Subcutaneous adipose tissue (tissue), 4 donors: ENCODE measurements around the gene CDT1. TPM values are rescaled to one million over a fixed set of nuclear protein-coding genes. Genes with fewer than 3 reads are reported as not detected.

Experiments
- total RNA-seq, 4 donors: library from RNA; depleted of rRNA; stranded (reverse); fragments of >200 nt; gene quantifications; one replicate each; pipeline ENCODE4 v1.1.0, GENCODE V29; 2016
- TF ChIP-seq, protein P1 (sequence below): fragments of 450-650 bp; IDR thresholded peaks from one replicate; pipeline ENCODE4 v1.5.1; 2016; ENCODE audit warnings: low read depth, mild to moderate bottlenecking, control low read depth, antibody characterized with exemption, moderate library complexity

Gene CDT1
- total RNA-seq, 4 donors from 2014 or later, result 1.1 to 2.0 TPM; not detected in 2

GRCh38 chr16:88806491-88807111 lies 3.0 kb downstream of the CDT1 start:
- TF ChIP-seq, protein P1, sequence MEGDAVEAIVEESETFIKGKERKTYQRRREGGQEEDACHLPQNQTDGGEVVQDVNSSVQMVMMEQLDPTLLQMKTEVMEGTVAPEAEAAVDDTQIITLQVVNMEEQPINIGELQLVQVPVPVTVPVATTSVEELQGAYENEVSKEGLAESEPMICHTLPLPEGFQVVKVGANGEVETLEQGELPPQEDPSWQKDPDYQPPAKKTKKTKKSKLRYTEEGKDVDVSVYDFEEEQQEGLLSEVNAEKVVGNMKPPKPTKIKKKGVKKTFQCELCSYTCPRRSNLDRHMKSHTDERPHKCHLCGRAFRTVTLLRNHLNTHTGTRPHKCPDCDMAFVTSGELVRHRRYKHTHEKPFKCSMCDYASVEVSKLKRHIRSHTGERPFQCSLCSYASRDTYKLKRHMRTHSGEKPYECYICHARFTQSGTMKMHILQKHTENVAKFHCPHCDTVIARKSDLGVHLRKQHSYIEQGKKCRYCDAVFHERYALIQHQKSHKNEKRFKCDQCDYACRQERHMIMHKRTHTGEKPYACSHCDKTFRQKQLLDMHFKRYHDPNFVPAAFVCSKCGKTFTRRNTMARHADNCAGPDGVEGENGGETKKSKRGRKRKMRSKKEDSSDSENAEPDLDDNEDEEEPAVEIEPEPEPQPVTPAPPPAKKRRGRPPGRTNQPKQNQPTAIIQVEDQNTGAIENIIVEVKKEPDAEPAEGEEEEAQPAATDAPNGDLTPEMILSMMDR, result no peak

- TF ChIP-seq, protein P1, result no peak
These were observed 3.6 kb downstream of the CDT1 start for GRCh38 chr16:88807142-88807625.

DNA sequence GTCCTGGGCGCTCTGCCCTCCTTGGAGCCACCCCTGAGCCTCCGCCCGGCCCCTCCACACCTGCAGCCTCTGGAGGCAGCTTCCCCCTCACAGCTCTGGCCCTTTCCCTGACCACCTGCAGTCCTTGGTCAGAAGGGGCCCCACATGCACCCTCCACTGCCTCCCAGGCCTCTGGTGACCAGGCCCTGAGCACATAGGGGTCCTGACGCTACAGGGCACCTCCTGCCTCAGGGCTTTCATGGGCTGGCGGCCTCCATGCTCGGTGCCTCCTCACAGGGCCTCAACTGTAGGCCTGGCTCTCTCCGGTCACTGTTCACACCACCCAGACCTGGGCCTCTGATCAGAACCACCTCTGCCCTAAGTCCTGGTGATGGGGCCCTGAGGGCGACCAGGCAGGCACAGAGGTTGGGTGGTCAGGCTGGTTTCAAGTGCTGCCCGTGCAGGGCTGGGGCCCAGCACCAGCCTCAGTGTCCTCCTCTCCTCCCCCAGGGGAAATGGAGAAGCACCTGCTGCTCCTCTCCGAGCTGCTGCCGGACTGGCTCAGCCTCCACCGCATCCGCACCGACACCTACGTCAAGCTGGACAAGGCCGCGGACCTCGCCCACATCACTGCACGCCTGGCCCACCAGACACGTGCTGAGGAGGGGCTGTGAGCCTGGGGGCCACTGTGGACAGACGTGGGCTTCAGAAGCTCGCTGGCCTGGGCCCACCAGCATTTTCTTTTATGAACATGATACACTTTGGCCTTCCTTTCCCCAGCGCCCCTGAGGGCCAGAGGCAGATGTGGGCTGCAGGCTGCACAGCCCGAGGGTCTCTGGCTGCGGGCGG lies 4.3 kb downstream of the CDT1 start:
- TF ChIP-seq, protein P1, result no peak

DNA sequence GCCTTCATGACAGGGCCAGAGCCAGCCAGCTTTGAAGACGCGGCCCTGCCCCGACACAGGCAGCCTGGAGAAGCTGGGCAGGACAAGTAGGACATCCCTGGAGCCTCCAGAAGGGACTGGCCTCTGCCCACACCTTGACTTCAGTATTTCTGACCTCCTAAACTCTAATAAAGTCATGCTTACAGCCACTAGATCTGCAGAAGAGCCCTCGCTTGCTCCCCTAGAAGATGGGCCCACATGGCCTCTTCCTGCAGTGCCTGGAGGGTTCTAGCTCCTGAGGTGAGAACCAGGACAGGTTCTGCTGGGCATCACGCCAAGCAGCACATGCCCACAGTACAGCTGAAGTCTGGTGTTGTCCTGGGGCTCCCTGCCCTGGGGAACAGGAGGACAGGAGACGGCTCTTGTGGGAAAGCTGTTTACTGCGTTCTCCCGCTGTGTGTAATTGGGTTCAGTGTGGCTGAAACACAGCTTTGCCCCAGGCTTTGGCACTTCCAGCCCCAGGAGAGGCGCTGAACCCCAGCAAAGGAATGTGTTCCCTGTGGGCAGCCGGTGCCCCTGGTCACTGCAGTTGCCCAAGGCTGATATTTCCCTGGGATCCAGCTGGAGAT lies 5.6 kb downstream of the CDT1 start:
- TF ChIP-seq, protein P1, result no peak

GRCh38 chr16:88809676-88810165 lies 6.1 kb downstream of the CDT1 start:
- TF ChIP-seq, protein P1, result no peak

DNA sequence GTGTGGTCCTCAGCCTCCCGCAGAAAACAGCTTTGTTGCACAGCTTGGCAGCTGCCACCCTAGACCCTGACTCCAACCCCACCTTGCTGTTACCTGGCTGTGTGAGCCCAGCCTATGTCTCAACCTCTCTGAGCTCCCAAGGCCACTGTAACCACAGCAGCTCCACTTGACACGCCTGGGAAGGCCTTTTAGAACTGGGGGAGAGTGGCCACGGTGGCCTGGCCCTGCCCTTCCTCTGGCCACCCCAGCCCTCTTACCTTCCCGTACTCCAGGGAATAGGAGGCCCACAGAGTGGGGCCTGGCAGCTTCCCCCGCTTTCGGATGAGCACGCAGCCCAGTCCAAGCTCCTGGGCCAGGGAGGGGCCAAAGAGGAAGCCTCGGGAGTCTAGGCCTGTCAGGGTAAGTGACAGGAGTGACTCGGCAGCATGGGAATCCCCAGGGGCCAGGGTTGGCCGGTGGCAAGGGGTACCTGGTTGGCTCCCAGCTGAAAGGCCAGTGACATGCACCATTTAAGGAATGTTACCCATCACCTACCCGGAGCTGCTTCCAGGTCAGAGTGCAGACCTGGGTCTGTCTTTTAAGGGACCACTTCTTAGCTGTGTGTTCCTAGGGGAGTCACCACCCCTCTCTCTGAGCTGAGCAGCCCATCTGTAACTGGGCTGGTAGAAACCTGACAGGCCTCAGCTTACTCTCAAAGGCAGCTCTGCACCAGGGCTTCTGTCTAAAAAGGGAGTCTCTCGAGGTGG lies 6.8 kb downstream of the CDT1 start:
- TF ChIP-seq, protein P1, result no peak
